Tibial nerve (tissue), 3 donors: ENCODE data around the gene ELFN1.

ENCODE experiments used
- POLR2A ChIP-seq, 2 donors: fragments of 450-650 bp; IDR thresholded peaks; one replicate each; pipeline ENCODE4 v1.6.1; 2017; ENCODE audit warnings: antibody characterized with exemption in 2 of 2, mild to moderate bottlenecking in 2 of 2, moderate library complexity in 2 of 2
- TF ChIP-seq, protein P1 (sequence below), 5 experiments: fragments of 200-600 bp in 3 of 5; fragments of 450-650 bp in 2 of 5; sonication (generic) in 3 of 5; IDR thresholded peaks; one replicate each; pipeline ENCODE4 v1.5.1; 2016 to 2019; ENCODE audit warnings: antibody characterized with exemption in 5 of 5, mild to moderate bottlenecking in 3 of 5, moderate library complexity in 2 of 5

DNA sequence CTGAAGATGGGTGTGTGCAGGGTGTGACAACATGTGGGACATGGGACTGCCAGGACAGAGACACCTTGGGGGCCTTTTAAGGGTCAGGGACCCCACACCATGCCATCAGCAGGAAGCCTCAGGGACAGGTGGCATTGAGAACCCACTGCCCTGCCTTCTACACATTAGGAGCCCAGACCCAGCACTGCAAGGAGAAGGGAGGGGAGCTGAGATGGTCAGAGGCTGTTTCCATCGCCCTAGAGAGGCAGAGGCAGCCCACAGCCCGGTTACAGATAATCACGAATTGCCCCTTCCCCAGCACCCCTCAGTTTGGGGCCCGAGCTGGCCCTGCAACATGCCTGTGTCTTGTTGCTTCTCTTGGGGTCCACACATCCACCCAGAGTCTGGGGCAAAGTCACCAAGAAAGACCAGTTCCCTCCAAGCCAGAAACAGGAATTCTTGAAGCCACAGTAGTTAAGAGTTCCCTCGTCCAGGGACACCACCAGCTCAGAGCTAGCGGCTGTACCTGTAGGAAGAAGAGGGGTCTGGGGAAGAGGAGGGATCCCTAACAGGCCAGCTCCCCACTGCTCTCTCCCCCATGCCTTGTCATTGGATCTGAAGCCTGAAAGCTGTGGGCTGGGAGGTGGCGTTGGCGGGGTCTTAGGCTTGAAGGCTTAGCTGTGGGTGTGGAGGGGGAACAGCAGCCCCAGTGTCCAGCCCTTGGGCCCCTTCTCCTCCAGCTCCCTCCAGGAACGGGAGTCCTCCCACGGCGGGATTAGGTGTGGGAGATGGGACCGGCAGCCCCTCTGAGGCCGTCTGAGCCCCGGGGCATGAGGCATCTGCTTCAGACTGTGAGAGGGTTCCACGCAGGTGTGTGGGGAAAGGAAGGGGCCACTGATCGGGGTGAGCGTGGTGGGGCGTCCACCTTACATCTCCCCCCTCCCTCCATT, 44.8 kb upstream of the ELFN1 start:
- TF ChIP-seq, protein P1, sequence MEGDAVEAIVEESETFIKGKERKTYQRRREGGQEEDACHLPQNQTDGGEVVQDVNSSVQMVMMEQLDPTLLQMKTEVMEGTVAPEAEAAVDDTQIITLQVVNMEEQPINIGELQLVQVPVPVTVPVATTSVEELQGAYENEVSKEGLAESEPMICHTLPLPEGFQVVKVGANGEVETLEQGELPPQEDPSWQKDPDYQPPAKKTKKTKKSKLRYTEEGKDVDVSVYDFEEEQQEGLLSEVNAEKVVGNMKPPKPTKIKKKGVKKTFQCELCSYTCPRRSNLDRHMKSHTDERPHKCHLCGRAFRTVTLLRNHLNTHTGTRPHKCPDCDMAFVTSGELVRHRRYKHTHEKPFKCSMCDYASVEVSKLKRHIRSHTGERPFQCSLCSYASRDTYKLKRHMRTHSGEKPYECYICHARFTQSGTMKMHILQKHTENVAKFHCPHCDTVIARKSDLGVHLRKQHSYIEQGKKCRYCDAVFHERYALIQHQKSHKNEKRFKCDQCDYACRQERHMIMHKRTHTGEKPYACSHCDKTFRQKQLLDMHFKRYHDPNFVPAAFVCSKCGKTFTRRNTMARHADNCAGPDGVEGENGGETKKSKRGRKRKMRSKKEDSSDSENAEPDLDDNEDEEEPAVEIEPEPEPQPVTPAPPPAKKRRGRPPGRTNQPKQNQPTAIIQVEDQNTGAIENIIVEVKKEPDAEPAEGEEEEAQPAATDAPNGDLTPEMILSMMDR (IDR thresholded peaks at IDR 0.05): no peak
- no peak for TF ChIP-seq POLR2A (IDR thresholded peaks at IDR 0.05)
